ENCODE measurements around the gene SBF2.

Gene SBF2

DNA sequence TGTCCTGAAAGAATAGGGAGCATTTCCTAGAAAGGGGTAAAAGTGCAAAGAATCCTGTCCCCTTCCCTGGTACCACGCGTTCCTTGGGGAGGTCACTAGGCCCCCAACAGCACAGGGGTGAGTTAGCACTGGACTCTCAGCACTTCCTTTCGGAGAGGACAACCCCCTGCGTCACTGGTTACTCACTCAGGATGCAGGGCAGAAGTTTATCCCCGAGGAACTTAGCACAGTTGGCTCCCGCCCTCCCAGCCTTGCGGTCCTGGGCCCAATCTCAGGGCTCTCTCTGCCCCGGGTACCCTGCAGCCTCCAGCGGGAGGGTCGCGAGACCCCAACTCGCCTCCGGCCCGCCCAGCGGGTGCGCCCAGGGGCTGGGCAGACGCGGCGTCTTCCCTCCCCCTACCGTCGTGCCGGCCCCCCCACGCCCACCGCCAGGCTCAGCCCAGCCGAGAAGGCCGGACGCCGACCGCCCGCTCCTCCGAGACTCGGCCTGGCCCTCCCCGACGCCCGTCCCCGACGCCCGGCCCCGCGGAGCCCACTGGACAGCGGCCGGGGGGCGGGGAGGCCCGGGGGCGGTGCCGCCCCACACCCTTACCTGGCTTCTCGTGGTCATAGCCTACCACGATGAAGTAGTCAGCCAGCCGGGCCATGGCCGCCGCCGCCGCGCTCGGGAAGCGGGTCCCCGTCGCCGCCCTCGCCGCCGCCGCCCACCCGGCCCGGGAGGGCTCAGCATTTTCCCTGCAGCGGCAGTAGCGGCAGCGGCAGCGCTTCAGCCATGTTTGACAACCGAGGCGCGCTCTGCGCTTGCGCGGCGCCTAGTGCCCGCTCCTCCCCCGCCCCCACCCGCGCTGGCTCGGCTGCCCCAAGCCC, at the start of gene SBF2:
SBF2 (minus strand) TSS at position 797 of the 867 bp plus-strand sequence; CDS start at position 647, 150 bp downstream.
- DNase-seq, result peak; percentile 73

DNA sequence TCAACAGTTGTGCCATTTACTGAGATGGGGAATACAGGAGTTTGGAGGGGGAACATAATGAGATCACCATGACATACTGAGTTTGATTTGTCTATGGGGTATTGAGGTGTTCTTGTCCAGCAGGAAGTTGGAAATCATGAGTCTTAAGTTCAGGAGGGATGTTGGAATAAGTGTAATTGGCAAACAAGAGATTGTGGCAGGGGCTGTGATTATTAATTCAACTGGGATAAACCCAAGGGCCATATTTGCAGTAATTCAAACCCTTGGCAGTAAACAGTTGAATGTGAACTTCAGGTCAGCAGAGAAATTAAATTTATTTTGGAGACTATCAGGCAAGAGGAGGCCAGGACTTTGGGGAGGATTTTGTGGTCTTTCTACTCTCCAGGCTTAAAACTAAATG, 44.3 kb upstream of the SBF2 start:
- no peak for DNase-seq

DNA sequence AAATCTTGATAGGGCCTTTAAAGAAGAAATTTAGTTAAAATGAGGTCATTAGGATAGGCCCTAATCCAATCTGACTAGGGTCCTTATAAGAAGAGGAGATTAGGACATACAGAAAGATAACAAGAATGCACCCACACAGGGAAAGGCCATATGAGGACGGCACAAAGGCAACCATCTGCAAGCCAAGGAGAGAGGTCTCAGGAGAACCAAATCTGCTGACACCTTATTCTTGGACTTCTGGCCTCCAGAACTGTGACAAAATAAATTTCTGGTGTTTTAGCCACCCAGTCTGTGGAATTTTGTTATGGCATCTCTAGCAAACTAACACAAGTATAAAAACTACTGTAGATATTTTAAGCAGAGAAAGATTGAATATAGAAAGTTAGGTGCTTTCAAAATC, 39.5 kb upstream of the SBF2 start:
- no peak for DNase-seq

DNA sequence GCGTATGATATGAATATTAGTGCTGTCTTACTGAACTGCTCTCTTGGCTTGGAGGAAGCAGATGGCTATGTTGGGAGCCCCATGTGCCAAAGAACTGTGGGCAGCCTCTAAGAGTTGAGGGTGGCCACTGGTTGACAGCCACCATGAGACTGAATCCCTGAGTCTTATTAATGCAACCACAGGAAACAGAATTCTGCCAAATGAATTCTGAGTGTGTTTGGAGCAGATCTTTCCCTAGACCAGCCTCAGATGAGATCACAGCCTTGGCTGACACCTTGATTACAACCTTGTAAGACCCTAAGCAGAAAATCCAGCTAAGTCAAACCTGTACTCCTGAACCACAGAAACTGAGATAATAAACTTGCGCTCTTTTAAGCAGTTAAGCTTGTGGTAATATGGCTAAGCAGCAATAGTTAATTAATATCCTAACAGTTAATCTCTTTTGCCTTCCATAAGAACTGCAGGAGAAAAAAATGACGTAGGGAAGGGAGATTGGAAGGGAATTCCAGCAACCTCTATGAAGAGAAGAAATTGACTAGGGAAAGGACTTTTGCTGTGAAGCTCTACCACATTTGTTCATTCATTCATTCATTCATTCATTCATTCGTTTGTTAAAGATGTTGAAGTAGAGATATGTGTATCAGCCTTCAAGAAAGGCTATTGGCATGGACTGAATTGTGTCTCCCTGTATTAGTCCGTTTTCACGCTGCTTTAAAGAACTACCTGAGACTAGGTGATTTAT, 37.7 kb upstream of the SBF2 start:
- DNase-seq, result no peak

DNA sequence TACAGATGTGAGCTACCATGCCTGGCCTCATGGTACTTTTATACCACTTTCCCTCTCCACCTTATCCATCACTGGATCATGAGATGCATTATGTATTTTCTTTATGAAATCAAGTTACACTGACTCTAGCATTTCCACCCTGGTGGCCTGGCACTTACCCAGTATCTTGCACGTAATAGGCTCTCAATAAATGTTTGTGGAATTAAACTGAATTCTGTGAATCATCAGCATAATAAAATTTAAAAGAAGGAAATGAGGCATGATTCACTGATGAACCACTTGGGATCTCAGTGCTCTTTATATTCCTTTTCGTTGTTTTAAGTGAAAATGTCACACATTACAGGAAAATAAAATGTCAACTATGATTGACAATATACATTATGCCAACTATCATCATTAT, 35.9 kb upstream of the SBF2 start:
- no peak for DNase-seq

DNA sequence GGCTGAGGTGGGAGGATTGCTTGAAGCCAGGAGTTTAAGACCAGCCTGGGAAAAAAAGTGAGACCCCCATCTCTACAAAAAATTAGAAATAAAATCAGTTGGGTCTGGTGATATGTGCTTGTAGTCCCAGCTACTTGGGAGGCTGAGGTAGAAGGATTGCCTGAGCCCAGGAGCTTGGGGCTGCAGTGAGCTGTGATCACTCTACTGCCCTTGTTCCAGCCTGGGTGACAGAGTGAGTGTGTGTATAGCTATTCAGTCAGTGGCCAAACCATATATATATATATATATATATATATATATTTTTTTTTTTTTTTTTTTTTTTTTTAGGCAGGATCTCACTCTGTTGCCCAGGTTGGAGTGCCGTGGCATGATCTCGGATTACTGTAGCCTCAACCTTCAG, 35.3 kb upstream of the SBF2 start:
- no peak for DNase-seq

DNA sequence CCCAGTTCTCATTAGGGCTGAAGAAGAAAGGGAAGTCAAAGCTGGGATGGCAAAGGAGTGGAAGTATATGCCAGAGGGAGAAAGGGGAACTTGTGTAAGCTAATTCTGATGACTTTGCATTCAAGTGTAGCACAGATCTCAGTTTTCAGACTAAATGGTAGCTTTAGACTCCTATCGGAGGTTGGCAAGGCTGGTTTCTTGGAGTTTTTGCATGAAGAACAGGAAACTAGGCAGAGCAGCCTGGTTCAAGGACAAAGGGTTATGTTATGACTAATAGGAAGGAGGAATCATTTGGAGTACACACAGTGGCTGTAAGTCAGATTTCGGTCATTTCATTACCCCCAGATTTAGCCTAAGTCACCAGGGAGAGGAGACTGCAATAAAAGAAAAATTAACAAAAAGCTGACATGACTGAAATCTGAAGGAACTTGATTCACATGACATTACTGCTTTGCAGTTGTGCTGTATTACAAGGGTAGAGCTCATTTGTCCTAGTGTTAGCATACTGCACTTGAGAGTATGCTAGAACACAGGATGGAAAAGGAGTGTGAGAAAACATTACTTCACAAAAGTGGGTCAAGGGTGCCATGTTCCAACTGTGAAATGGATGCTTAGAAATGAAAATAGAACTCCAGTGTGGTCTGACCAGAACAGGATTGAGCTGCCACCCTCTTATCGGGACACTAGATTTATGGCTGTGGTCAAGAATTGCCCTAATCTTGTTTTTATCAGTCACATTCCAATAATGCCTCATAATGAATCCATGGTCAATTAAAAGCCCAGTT, 34.5 kb upstream of the SBF2 start:
- DNase-seq, result no peak

DNA sequence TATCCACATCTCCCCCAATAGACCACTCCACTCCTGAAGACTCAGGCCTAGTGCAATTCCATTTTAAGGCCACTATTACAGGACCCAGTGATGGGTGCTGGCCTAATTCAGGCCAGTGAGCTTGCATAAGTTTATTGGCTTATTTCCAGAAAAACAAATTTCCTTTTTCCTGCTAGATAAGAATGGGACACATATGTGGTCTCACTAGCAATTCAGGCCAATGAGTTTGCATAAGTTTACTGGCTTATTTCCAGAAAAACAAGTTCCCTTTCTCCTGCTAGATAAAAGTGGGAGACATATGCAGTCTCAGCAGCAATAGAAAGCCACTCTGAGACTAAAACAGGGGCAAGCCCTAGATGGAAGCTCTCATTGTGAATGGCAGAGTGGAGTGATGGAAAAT, 33.2 kb upstream of the SBF2 start:
- DNase-seq, result no peak

DNA sequence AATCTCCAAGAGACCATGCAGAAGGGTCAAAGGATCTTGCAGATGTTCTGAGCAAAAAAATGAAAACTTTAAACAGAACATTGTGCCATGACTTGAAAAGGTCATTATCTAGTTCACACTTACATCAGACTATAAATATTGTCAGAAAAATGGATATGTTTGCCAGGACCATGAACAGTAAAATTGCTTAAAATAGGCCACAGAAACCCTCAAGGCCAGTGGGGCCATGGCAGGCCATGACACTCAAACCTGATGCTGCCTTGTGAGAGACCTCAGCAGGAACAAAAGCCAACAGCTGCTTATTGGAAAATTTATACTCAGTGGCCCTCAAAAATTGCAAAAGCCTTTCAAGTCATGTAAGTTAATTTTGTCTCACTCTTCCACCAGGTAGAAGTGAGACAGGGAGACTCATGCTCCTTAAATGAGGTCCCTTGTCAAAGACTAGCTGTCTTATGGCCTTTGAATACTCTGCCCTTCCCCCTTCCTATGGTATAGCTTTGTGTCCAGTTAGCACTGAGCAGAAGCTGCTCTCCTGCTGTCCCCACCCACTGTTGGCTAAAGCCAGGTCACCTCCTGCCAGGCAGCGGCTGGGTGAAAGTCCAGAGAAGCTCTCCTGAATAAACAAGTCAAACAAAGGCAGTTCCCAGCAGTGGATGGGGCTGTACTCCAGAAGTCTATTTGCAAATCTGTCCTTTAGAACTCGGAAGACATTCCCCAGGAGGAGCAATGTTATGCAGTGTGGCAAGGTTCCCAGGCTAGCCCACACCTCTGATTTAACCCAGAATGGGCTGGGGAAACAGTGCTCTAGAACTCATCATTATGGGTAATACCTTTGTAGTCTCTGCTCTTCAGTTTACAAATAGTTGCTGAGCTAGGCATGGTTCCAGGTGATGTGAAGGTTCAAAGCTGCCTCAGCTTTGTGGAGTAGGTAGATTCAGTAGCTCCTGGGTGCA, 32.3 kb upstream of the SBF2 start:
- peak; percentile 25 for DNase-seq

DNA sequence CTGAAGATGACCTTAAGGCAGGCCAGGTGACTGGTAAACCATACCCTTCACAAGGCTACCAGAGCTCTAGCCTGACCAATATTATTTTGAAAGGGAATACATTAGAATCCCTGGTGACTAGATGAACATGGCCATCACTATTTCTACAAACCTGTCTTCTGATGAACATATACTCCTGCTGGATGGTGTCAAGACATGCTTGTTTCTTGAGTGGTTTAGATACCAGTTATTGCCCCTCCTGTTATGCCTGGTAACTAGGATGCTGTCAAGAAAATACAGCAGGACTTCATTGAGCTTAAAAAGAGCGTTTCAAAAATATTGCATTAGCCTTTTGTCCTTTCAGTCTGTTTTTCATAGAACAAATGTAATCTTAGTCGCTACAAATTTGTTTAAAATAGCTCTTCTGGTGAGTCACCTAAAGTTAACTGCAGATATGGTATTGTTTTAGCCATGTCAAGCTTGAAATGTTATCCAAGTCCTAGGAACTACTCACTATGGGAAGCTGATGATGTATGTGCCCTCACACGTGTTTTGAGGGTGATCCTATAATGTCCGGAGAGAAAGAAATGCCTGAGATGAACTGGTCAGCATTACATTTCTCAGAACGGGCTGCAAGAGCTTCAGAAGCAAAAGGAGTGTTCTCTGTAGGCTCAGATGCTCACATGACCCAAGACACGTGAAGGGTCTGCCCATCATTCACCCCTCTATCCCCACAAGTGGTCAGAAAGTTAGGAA, 31.4 kb upstream of the SBF2 start:
- no peak for DNase-seq

DNA sequence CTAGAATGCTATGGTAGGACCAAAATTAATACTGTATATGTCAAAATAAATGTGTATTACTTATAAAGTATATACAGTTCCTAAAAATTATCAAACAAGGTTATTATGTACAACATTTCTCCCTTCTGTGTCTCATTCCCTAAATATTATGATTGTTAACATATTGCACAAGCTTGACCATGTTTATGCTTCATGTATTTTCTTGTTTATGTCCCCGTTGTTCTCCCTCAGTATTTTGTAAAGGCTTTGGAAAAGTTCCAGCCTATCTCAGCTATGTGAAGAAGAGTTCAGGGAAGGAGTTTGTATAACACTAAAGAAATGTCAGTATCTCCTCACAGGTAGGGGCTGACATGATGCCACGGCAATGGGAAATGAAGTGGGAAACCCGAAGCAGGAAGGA, 30.5 kb upstream of the SBF2 start:
- no peak for DNase-seq

DNA sequence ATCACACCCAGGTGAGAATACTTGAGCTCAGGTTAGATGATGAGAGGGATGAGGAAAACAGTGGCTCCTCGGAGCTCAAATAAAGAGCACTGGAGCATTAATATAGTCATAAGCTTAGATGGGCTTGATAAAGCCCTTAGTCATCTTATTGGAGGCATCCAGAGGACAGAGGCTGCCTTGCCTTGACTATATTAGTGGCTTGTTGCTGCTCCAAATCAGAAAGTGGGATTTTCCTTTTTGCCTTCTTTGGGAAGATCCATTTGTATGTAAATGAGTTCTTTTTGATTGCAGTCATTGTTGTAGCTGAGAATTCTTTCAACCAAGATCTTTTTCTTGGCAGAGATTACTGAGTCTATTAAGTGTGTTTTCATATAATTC, 29.8 kb upstream of the SBF2 start:
- DNase-seq, result no peak

DNA sequence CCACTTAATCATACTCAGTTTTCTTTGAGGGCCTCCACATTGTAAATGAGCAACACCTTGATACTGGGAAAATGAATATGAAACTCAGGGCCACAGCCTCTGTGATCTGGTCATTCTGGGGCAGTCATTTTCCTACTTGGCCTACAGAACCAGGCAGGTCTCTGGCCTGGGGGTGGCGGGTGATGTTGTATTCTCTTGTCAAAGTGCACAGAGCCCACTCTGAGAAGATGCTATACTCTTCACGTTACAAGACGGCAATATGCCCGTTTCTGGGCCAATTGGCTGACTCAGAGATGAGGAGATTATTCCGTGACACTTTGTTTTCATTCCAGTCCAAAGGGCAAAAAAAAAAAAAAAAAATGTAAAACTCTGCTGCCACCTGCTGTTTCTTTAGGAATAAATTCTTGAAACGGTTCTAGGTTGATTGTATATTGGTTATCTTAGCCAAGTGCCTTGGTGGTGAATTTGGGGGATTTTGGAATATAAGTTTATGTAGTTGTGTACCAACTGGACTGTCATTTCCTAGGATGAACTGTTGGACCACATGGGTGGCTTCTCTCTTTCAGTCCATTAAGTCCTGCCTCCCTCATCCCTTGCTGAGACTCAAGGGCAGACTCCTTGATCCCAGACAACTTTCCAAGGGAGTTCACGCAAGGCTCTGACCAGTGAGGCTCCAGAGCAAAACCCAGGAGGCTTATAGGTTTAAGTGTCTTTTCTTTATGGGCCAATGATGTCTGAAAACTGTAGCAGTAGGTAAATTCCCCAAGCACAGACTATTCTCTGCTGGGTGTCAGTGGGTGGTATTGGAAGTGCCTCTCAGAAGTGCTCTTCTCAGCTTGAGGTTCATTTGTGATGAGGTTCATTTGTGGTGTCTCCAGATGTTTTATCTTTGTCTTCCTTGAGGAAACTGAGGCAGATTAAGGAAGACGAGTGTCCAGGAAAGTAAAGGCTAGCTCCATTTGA, 29.1 kb upstream of the SBF2 start:
- DNase-seq, result peak; percentile 52

DNA sequence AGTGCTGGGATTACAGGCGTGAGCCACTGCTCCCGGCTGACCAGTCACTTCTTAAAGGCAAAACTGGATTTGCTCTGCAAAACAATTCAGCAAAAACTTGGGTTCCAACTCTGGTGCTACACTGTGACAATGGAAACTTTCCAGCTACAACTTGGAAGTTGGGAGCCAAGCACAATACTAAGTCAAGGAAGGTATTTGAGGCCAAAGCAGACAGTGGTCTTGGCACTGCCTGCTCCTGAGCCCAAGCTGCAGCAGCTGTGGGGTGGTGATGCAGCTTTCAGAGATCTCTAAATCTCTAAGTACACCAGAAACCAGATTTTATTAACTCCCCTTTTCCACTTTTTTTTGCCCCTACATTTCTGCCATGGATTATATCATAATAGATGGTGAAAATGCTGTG, 28.4 kb upstream of the SBF2 start:
- DNase-seq, result no peak

DNA sequence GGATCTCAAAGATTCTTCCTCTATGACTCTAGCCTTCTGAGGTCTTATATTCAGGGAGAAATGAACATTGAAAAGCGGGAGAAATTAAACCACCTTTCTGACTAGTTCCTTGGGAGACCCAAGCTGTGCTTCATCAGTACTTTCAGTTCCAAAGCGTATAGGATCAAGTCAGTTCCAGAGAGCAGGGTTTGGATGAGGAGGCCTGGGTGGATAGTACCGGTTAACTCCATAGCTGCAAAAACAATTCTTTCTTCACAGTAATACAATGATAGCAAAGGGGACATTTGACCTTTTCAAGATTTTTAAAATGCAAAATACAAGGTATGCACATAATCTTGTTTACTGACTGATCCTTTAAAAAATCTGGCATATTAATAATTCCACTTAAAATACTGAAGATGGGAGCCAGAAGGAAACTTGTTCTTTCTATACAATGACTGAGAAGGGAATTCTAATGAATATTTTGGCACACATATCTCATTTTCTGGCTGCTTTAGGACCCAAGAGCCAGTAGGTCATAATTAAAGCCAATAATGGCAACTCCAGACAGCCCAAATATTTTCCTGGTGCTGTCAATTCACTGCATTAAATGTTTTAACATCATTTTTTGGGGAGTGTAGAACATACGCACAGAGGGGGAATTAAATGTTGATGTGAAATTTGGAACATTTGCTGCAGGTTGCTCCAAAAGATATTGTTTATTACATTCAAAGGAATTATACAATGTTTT, 26.9 kb upstream of the SBF2 start:
- no peak for DNase-seq

DNA sequence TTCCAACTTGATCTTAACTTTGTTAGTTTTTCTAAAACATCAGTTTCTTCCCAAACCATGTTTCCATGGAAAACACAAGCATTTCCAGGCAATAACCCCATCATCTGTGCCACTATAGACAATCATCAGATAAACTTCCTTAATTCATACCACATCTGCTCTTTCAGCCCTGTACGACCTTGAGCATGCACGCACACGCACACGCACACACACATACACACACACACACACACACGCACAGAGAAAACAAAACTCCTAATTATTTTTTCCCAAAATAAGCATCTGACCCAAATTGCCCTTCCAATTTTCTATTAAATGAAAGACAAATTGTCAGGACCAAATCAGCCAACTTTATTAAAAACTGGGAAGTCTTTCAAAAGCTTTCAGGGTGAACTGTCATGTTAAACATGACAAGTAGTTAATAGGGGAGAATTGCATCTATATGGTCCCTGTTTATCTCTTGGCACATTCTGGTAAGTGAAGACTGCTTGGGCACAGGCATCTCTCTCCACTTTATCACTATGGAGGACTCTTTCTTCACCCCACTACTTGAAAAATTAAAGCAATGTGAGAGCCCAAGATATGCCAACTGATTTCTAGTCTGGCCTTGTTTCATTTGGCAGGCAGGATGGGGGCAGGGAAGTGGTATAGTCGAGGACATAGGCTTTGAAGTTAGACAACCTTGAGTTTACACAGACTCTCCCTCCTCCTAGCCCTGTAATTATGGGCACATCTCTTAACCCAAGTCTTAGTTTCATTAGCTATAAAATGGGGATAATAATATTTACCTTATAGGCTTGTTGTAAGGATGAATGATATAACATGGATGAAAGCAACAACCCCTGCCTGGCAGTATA, 25.9 kb upstream of the SBF2 start:
- no peak for DNase-seq

DNA sequence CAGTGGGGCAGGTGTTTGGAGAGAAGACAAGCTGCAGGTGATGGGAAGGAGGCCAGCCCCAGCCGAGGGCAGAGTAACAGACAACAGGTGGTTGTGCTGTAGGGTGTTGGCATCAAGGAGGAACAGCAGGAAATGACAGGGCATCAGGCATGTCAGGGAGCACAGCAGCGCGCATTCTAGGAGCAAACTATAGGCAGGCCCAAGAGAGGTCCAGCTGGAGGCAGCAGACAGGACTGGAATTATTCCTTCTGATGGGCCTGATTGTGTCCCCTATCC, 24.4 kb upstream of the SBF2 start:
- DNase-seq, result peak; percentile 76

DNA sequence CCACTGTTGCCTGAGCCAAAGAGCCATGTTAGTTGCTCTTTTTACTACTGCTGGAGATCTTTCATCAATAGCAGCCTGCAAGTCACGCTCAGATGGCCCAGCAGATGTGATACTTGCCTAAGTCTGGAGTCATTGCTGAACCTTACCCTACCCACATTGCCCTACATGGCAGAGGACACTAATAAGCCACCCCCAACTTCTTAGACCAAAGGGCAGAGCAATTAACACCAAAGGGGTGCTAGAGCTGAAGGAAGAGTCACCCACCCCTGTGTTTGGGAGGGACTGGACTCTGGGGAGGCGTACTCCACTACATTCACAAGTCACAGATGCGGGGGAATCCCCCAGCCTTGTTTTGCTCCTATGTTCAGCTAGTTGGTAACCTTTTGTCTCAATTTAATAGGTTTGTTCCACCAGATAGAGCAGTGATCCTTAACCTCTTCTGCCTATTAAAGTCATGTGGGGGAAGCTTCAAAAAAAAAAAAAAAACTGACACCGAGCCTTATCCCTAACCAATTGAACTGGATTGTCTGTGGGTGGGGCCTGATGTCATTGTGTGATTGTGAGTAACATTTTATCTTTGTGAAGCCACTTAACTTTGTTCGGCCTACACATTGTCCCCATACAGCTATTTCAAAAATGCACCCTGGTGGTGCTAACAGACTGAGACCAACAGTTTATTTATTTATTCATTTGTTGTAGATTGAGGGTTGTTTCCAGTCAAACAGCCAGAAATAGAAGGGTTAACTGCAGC, 23.9 kb upstream of the SBF2 start:
- DNase-seq, result peak; percentile 64
